ENCODE measurements around the gene CBX4.
A peak's percentile ranks its signal among the peaks of the same experiment; 100 is the strongest.

The CBX4 gene

GRCh38 chr17:79799174-79799537 is 40.1 kb downstream of the CBX4 start:
- DNase-seq = no peak

GRCh38 chr17:79798299-79799173 is 40.7 kb downstream of the CBX4 start:
- DNase-seq = no peak

- no peak for DNase-seq
These were observed 41.5 kb downstream of the CBX4 start for GRCh38 chr17:79797492-79798298.

DNA sequence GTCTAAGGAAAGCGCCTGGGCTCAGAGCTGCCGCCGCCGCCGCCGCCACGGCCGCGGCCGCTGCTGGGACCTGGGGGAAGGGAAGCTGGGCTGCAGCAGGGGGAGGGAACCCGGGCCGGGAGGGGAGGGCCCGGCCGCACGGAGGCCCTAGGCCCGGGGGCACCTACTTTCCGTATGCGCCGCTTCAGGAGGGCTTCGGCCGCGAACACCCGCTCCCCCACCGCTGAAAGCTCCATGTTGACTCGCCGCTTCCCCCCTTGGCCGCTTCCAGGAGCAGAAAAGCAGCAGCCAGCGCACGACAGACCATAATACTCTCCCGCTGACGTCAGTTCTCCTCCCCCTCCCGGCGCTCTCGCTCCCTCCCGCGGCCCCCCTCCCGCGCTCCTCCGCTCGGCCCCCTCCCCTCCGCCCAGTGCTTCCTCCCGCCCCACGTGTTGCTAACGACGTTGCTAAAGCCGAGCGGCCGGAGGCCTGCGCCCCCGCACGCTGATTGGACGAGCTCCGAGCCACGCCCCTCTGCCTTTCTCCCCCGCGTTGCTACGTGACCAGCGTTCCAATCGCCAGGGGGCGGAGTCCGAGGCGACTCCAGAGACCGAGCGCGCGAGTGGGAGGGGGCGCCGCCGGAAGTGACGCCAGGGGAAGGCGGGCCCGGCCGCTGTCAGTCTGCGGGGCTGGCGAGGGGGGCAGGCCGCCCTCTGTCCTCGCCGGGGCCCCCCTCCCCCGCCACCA is 42.3 kb downstream of the CBX4 start, which contains the start of gene CBX8:
Gene CBX8 (minus strand): TSS at position 315 of the 729 bp plus-strand sequence. CDS start 79 bp downstream, at position 236.
- peak; percentile 99 for DNase-seq

DNA sequence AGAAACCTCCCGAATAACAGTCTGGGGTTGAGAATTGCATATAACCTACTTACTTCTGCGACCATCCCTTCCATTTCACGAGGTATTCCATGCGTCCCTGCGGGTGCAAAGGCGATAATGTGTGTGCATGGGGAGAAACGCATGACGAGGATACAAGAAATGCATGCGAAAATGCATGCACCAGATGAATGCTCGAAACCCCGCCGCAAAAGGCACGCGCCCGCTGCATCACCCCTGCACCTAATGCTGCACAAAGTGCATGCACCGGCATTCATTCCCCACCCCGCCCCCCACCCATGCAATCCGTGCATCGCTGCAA is 42.8 kb downstream of the CBX4 start:
- no peak for DNase-seq

DNA sequence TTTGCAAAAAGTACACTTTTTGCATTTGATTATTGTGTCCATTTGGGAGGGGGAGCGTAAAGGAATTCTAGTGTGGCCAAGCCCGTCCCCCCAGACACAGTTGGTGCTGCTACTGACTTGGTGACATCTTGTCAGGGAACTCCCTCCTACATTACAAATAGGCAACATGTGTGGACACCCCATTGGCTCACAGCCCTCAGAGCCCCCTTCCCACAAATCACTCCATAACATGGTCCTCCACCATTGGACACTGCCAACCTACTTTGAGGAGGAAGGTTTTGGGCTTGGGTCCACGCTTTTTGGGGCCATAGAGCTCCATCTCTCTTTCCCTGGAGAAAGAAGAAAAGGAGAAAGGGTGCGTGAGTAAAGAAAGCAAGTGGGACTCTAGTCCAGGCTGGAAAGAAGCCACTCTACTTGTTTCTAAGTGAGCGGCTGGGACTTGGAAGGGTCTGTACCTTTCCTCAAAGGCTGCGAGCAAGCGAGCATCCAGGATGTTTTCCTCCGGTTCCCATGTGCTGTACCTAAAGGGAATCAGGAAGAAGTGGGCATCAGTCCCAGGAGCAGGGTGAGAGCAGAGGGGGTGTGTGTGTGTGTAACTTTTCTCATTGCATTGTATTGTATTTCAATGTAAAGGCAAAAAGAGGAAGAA is 43.3 kb downstream of the CBX4 start:
- no peak for DNase-seq

DNA sequence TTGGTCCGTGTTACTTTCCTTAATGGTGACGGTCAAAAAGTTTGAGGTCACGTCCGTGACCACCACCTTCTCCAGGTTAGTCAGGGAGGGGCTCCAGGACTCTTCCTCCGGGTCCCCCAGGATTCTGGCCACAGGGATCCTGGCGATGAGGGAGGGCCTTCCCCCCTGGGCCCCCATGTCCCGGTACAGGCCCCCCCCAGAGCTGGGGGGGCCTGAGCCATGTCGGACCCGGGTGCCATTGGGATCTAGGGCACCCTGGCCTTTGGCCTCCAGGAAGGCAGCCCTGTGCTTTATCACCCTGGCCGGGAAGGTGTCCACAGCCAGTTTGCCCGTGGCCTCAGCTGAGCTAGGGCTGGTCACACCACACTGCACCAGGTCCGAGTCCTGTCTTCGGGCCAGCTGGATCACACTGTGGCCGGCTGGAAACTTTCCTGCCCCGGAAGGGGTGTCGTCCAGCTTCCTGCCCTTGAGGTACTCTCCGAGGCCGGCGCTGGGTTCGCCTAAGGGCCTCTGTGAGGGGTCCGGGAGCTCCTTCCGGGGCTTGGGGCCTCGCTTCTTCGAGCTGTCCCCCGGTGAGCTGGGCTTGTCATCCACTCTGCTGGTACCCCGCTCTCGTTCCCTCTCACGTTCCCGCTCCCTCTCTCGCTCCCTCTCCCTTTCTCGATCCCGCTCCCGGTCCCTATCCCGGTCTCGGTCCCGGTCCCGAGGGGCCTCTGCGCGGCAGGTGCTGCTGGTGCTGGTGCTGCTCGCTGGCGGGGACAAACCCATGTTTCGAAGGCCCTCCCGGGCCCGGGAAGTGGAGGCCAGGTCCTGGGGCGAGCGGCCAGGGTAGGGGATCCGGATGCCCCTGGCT is 44.4 kb downstream of the CBX4 start:
- DNase-seq = no peak

DNA sequence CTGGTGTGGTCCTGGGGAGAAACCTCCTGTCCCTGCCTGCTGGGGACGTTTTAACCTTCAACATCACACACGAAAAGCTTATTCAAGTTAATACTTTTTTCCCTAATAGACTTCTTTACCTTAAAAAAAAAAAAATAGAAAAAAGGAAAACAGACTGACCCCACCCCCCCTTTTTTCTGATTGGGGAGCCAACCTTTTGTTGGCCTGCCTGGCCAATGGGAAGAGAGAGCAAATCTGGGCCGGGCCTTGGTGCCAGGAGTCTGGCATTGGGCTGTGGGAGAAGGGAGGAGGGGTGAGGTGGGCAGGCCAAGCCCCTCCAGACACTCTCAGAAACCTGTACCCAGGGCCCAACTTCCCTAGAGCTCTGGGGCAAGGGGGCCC is 45.3 kb downstream of the CBX4 start:
- no peak for DNase-seq

GRCh38 chr17:79792984-79793923 is 46.0 kb downstream of the CBX4 start:
- no peak for DNase-seq

DNA sequence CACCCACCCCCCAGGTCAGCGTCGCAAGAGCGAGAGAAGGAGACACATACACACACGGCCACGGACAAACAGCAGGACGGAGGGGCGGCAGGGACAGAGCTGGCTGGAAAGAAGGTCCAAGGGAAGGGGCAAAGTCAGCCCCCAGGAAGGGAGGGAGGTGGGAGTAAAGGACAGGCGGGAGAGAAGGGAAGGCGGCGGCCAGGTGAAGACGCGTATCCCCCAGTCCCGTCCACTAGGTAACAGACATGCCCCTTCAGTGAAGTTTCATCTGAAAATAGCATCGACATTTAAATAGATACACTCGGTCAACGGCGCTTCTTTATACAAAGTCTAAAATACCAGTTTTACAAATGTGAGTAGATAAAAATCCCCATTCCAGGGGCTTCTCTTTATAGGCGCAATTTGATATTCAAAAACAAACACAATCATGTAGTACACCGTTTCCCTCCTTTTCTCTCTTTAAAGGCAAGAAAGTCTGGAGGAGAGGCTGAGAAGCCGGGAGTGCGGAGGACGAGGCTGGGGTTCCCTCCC is 46.8 kb downstream of the CBX4 start:
- DNase-seq = no peak

DNA sequence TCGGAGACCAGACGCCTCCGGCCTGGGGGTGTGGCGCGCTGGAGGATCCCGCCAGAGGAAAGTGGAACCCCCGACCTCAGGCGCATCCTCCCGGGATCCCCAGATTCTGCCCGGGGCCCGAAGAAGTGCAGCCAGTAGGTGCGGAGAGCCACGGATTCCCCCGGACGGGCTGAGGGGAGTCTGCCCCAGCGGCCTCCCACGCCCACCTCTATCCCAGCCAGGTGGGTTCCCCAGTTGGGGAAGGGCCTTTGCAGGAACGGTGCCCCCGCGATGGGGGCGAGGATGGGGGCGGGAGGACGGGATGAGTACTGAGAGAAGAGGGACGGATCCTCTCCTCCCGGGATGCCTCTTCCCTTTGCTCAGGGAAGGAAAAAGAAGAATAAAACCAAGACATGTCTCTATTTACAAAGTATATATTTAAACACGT is 47.5 kb downstream of the CBX4 start:
- DNase-seq = no peak

DNA sequence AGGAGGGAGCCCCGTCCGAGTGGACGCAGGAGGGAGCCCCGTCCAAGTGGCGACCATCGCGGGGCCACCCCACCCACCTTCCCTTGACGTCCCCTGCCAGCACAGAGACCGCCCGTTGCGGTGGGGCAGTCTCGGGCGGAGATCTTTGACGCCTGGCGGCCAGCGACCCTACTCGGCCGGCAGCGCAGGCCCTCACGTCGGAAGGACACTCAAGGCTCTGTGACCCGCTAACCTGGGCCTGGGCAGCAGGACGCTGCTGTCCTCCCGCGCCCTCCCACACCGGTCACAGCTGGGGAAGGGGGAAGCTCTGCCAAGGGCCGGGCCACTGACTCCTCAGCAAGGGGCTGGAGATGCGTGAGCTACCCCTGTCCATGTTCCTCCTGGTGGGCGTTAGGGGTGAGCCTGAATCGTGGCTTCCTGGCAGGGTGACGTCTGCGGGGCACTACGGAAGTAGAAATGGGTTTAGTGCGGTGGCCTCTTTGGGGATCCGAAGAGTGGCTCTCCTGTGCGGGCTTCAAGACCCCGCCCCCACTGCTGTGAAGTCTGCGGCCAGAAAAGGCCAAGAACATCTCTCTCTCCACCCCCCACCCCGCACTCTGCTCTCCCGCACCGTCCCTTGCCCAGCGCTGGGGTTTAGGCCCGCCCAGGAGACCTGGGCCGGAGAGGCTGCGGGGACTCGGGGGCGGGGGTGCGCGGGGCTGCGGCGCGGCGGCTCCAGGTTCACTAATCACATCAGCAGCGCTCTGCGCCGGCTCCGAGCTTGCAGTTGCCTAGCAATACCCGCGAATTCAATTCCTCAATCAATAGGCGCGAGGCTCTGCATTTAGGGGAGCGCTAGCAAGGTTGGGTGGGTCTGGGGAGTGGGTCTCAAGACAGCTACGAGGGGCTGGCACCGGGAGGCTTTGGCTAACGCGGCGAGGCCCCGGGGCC is 48.2 kb downstream of the CBX4 start:
- no peak for DNase-seq

DNA sequence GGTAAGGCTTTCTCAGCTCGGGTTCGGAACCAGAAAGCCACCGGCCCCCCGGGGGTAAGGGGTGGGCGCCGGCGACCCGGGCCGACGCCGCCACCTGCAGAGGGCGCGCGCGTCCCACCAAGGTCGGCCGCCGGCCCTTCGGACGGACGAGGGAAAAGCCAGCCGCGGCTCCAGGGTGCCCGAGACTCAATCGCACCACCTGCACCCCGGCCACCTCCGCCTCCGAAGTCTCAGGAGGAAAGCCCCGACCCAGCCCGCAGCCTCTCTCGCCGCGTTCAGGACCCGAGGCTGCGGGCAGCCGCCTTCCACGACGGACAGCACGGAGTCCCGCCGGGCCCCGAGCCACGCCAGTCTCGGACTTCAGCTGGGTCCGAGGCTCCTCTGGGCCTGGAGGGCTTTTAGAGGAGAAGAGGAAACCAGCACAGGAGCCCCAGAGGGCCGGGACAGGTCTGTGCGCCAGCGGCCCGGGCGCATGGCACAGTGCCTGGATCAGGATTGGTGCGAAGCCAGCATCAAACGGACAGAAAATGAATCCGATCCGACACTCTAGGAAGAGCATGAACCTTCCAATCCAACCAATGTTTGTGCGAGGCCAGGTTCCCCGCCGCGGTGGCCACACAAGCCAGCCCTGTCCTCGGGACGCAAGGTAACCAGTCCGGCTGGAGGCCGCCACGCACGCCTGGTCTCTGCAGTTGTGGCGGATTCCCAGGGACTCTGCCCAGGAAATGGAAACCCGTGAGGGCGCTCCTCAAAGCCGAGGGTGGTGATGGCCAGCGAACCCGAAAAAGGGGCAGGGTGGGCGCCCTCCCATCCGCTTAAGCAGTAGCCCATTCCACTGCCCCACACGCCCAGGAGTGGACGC is 49.1 kb downstream of the CBX4 start:
- DNase-seq = no peak

DNA sequence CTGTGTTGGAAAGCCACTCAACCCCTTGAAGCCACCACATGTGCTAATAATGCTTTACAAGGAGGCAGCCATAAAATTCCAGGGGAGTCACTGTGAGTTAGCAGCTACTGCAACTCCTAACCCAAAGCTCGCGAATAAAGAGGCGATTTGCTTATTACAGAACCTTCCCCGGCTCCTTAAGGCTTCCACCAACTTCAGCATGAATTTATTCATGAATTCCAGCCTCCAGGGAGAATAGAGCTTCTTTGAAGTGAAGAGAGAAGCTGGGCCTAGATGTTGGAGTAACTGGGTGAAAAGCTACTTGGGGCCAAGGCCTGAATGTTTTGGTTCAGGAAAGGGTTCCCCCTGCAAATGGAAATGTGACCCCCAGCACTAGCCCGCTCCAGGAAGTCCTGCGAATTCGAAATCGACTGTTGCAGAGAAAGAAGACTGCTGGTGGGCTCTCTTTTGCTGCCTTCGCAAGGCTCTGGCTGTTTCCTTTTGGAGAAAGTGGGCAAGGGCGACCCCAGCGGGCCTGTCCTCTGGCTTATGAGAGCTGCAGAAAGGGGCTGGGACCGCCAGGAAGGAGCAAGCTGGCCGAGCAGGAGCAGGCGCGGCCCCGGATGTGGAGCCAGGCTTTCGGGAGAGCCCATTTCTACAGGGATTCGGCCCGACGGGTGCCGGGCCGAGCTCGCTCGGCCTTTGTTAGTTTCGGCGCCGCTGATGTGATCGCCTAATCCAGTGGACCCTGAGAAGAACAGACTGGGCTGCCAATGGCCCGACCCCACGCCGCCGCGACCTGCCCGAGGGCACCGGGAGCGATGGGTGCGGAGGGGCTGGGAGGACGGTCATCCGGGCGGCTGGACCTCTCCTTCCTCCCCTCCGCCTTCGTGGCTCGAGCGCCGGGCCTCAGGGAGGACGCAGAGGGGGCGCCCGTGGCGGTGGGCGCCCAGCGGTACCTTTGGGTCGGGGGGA is 50.0 kb downstream of the CBX4 start:
- DNase-seq = no peak

DNA sequence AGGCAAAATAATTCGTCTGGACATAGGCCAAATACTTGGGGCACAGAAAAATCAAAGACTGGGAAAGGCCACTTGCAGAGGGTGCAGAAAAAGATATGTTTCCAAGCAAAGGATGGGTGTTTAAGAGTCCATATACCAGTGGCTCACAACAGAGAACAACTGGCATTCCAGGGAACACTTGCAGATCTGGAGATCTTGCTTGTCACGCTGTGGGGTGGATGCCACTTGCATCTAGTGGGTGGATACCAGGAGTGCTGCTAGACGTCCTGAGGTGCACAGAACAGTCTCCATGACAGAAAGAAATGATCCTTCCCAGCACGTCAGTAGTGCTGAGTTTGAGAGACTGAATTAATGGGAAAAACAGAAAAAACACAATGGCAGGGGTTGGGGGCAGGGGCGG is 50.8 kb downstream of the CBX4 start:
- DNase-seq = no peak

- no peak for DNase-seq
These were observed 52.2 kb downstream of the CBX4 start for GRCh38 chr17:79786930-79787643.
